ENCODE results near the gene KCNB1. TPM values are rescaled to one million over a fixed set of nuclear protein-coding genes. Genes with fewer than 3 reads are reported as not detected.

KCNB1 gene
- total and polyA plus RNA-seq, 11 donors, result 0.72 to 4.9 (median 1.3) TPM

- no peaks in the 10 kb centered on the region for H3K27me3 ChIP-seq
- intact Hi-C loops (cut with DNase I), result no loop called here
- TF ChIP-seq CTCF (IDR thresholded peaks at IDR 0.05) (no peak), POLR2A (IDR thresholded peaks at IDR 0.05) (no peak)
- no peak overlapping the region for H3K27ac ChIP-seq
- no peak for DNase-seq
- H3K4me1 ChIP-seq, result peaks cover 0 to 27% (median 12%) of the 10 kb centered on the region in 12 donors
- no peaks in the 10 kb centered on the region for H3K9me3 ChIP-seq
- 92 to 99% (median 95%) methylated on average over 2 of the region's 2 CpGs for WGBS, 4 donors
- no peak for ATAC-seq
- no peaks in the 10 kb centered on the region for H3K36me3 ChIP-seq
- no peak overlapping the region for H3K4me3 ChIP-seq
Measured at GRCh38 chr20:49430320-49430719, 52.1 kb downstream of the KCNB1 start.

DNA sequence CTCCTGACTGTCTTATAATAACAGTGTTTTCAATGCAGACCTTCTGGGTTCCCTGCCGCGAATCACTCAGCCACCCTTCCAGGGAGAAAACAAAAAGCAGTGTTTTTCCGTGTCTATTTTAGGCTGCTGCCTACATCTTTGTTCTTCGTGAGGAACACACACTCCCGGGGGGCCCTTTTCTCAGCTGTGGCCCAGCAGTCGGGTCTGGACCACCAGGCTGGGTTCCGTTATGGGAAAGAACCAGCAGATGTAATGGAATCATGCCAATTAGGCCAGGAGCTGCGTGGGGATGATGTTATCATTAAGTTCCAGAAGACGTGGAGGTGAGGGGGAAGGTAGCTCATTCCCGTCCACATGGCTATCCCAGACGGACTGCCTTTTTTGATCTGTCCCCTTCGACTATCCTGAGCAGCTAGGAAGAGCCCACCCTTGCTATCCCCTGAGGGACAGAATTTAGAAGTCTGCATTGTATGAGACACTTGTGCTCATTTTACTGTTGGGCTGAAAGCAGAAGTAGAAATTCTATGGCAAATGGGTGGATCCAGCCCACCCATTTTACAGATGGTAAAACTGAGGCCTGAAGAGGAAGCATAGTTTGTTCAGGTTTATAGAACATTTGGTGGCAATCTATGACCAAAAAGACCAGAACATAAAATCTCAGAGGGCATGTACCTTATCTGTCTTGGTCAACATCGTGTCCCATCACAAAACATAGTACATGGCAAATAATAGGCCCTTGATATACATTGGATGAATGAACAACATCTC lies 54.5 kb downstream of the KCNB1 start:
- Histone ChIP-seq H3K36me3 (no peaks in the 10 kb centered on the region), H3K27ac (peak overlapping the region; percentile 46 to 87 (median 81)), H3K4me3 (peak overlapping the region in 3 of 12 donors; percentile 16 to 30 (median 28)), H3K9me3 (no peaks in the 10 kb centered on the region), H3K4me1 (peaks cover 0 to 44% (median 12%) of the 10 kb centered on the region in 12 donors), H3K27me3 (no peaks in the 10 kb centered on the region)
- TF ChIP-seq POLR2A (IDR thresholded peaks at IDR 0.05) (no peak), CTCF (IDR thresholded peaks at IDR 0.05) (no peak)
- DNase-seq (peak in 4 of 5 donors; percentile 52 to 64 (median 58)), ATAC-seq (peak; percentile 58 to 78 (median 76))
- intact Hi-C loops (cut with DNase I), result loop anchor here in 5 of 10 donors (2.0 to 5.0 kb wide), 3 partner anchors 27 to 41 kb away; no protein-coding TSS in a partner anchor
- WGBS, 4 donors, result 29 to 46% (median 36%) methylated on average over 13 of the region's 13 CpGs

- ATAC-seq, result no peak
- 0 to 88% (median 0%) methylated on average over 1 of the region's 1 CpG for WGBS, 4 donors
- peaks cover 0 to 52% (median 13%) of the 10 kb centered on the region in 12 donors for H3K4me1 ChIP-seq
- intact Hi-C loops (cut with DNase I), result loop anchor here in 5 of 10 donors (2.0 to 5.0 kb wide), 3 partner anchors 26 to 40 kb away; no protein-coding TSS in a partner anchor
- H3K9me3 ChIP-seq, result no peaks in the 10 kb centered on the region
- no peaks in the 10 kb centered on the region for H3K27me3 ChIP-seq
- DNase-seq, result no peak
- H3K36me3 ChIP-seq, result no peaks in the 10 kb centered on the region
- H3K4me3 ChIP-seq, result peak overlapping the region in 7 of 12 donors; percentile 2 to 30 (median 16)
- H3K27ac ChIP-seq, result peak overlapping the region; percentile 46 to 87 (median 81)
- TF ChIP-seq POLR2A (IDR thresholded peaks at IDR 0.05), result no peak
- no peak for TF ChIP-seq CTCF (IDR thresholded peaks at IDR 0.05)
Measured at GRCh38 chr20:49426873-49427272, 55.6 kb downstream of the KCNB1 start.

DNA sequence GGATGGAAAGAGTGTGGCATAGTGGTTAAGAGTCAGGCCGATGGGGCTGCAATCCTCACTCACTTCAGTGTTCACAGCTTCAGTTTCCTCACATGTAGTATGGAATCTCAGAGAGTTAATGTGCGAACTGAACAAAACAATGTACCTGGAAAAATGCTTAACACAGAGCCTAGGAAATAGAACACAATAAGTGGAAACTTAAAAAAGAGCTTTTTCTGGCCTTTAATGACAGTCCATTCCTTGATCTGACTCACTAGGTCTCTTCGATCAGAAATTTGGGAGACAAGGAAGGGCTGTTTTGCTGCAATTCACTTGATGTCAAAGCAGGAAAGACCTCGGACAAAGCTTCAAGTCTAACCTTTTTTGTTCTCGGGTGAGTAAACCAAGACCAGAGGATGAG lies 56.1 kb downstream of the KCNB1 start:
- H3K9me3 ChIP-seq, result no peaks in the 10 kb centered on the region
- H3K36me3 ChIP-seq, result no peaks in the 10 kb centered on the region
- TF ChIP-seq POLR2A (IDR thresholded peaks at IDR 0.05), result no peak
- no peak for TF ChIP-seq CTCF (IDR thresholded peaks at IDR 0.05)
- DNase-seq (no peak), ATAC-seq (peak in 2 of 4 donors; percentile 25 to 67)
- H3K4me1 ChIP-seq, result peaks cover 0 to 57% (median 17%) of the 10 kb centered on the region in 12 donors
- peak overlapping the region; percentile 46 to 87 (median 81) for H3K27ac ChIP-seq
- H3K4me3 ChIP-seq, result peak overlapping the region in 6 of 12 donors; percentile 2 to 30 (median 16)
- no peaks in the 10 kb centered on the region for H3K27me3 ChIP-seq
- 62 to 69% (median 65%) methylated on average over 5 of the region's 5 CpGs for WGBS, 4 donors
- intact Hi-C loops (cut with DNase I), result loop anchor here in 5 of 10 donors (2.0 to 5.0 kb wide), 3 partner anchors 26 to 39 kb away; no protein-coding TSS in a partner anchor

Data from heart left ventricle (tissue), 16 donors.